Measurements from ENCODE around the gene RSPH6A. TPM values are rescaled to one million over a fixed set of nuclear protein-coding genes. Genes with fewer than 3 reads are reported as not detected.

The RSPH6A gene
- total RNA-seq, 1 donor from 2014 or later = 0.56 TPM

- Mint-ChIP-seq H3K4me1 (peaks cover 10% of the 10 kb centered on the region), H3K27ac (peak overlapping the region; percentile 99), H3K9me3 (no peaks in the 10 kb centered on the region), H3K36me3 (peaks cover 11% of the 10 kb centered on the region), H3K4me3 (peak overlapping the region; percentile 95), H3K27me3 (ENCODE audit: low read depth) (peaks cover 40% of the 10 kb centered on the region)
- TF ChIP-seq, protein P1, sequence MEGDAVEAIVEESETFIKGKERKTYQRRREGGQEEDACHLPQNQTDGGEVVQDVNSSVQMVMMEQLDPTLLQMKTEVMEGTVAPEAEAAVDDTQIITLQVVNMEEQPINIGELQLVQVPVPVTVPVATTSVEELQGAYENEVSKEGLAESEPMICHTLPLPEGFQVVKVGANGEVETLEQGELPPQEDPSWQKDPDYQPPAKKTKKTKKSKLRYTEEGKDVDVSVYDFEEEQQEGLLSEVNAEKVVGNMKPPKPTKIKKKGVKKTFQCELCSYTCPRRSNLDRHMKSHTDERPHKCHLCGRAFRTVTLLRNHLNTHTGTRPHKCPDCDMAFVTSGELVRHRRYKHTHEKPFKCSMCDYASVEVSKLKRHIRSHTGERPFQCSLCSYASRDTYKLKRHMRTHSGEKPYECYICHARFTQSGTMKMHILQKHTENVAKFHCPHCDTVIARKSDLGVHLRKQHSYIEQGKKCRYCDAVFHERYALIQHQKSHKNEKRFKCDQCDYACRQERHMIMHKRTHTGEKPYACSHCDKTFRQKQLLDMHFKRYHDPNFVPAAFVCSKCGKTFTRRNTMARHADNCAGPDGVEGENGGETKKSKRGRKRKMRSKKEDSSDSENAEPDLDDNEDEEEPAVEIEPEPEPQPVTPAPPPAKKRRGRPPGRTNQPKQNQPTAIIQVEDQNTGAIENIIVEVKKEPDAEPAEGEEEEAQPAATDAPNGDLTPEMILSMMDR (IDR thresholded peaks at IDR 0.05; ENCODE audit: unreplicated experiment) = no peak
- DNase-seq (ENCODE audit: low spot score in 2 of 2, unreplicated experiment in 2 of 2) = no peak
Observed at GRCh38 chr19:45862271-45862563, 47.1 kb upstream of the RSPH6A start.

DNA sequence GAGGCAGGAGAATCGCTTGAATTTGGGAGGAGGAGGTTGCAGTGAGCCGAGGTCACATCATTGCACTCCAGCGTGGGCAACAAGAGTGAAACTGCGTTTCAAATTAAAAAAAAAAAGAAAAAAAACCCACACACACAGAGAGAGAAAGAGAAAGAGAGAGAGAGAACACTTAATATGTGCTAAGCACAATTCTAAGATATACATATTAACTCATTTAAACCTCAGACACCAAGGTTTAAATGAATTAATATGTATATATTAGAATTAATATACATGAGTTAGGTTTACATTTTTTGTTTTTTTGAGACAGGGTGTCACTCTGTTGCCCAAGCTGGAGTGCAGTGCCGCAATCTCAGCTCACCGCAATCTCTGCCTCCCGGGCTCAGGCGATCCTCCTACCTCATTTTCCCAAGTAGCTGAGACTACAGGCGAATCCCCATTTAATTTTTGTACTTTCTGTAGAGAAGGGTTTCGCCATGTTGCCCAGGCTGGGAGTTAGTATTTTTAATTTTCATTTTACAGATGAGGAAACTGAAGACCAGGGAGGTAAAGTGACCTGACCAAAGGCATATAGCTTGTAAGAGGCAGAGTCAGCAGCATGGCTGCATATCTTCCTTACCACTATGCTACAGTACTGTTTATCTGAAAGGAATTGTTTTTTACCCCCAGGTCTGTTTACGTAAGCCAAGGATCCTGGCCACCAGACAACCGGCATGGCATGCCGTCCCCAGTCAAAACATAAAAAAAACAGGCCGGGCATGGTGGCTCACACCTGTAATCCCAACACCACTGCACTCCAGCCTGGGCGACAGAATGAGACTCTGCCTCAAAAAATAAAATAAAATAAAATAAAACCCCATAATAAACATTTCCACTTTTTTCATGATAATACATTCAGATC lies 45.5 kb upstream of the RSPH6A start:
- Mint-ChIP-seq H3K27ac (no peak overlapping the region), H3K27me3 (ENCODE audit: low read depth) (peaks cover 24% of the 10 kb centered on the region), H3K9me3 (no peaks in the 10 kb centered on the region), H3K4me3 (peak overlapping the region; percentile 30), H3K4me1 (peaks cover 10% of the 10 kb centered on the region), H3K36me3 (peaks cover 13% of the 10 kb centered on the region)
- TF ChIP-seq, protein P1 (IDR thresholded peaks at IDR 0.05; ENCODE audit: unreplicated experiment) = no peak
- DNase-seq (ENCODE audit: low spot score in 2 of 2, unreplicated experiment in 2 of 2) = no peak

DNA sequence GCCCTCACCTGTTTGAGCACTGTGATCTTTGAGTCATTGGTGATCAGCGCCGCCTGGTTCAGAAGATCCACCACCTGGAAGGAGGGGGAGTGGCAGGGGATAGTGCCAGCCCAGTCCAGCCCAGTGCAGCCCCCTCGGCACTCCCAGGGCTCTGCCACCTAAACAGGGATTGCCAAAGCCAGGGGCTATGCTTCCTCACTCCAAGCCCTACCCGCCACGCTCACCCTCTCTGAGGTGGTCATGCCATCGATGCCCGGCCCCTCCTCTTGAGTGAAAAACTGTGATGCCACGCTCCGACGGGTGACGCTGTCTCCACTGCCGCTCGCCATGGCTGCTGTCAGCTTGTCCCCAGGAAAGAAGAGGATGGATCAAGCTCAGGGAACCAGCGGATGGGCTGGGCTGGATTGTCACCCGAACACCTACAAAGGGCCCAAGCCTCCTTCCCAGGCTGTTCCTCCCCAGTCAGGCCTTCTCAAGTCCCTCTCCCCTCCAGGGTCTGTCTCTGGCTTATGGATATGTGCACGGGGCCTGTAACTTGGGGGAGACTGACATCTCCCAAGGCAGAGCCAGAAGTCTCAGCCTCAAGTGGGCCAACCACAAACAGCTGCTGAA lies 39.2 kb upstream of the RSPH6A start:
- no peaks in the 10 kb centered on the region for H3K9me3 Mint-ChIP-seq
- no peaks in the 10 kb centered on the region for H3K27me3 Mint-ChIP-seq (ENCODE audit: low read depth)
- TF ChIP-seq, protein P1 (IDR thresholded peaks at IDR 0.05; ENCODE audit: unreplicated experiment) = no peak
- DNase-seq (ENCODE audit: low spot score in 2 of 2, unreplicated experiment in 2 of 2) = no peak
- no peak overlapping the region for H3K4me3 Mint-ChIP-seq
- peaks cover 36% of the 10 kb centered on the region for H3K36me3 Mint-ChIP-seq
- H3K27ac Mint-ChIP-seq = no peak overlapping the region
- H3K4me1 Mint-ChIP-seq = no peaks in the 10 kb centered on the region

GRCh38 chr19:45852983-45853382 lies 37.9 kb upstream of the RSPH6A start:
- H3K4me1 Mint-ChIP-seq = no peaks in the 10 kb centered on the region

GRCh38 chr19:45852145-45852750 lies 37.1 kb upstream of the RSPH6A start:
- no peak overlapping the region for H3K27ac Mint-ChIP-seq
- H3K36me3 Mint-ChIP-seq = peaks cover 34% of the 10 kb centered on the region
- no peaks in the 10 kb centered on the region for H3K9me3 Mint-ChIP-seq
- H3K4me1 Mint-ChIP-seq = no peaks in the 10 kb centered on the region
- no peak overlapping the region for H3K4me3 Mint-ChIP-seq
- no peaks in the 10 kb centered on the region for H3K27me3 Mint-ChIP-seq (ENCODE audit: low read depth)
- TF ChIP-seq, protein P1 (IDR thresholded peaks at IDR 0.05; ENCODE audit: unreplicated experiment) = no peak
- no peak for DNase-seq (ENCODE audit: low spot score in 2 of 2, unreplicated experiment in 2 of 2)

More at GRCh38 chr19:45852983-45853382, 37.9 kb upstream of the RSPH6A start:
- Mint-ChIP-seq H3K36me3 (peaks cover 28% of the 10 kb centered on the region), H3K27ac (no peak overlapping the region), H3K27me3 (ENCODE audit: low read depth) (no peaks in the 10 kb centered on the region), H3K9me3 (no peaks in the 10 kb centered on the region), H3K4me3 (no peak overlapping the region)
- no peak for DNase-seq (ENCODE audit: low spot score in 2 of 2, unreplicated experiment in 2 of 2)
- TF ChIP-seq, protein P1 (IDR thresholded peaks at IDR 0.05; ENCODE audit: unreplicated experiment) = no peak
